Adrenal gland (tissue), 12 donors: ENCODE data around the gene BBX. TPM values are rescaled to one million over a fixed set of nuclear protein-coding genes. Genes with fewer than 3 reads are reported as not detected.

Experiments used
- DNase-seq, 7 donors: peaks; one replicate each; pipeline ENCODE4 v3.0.0-alpha.2; 2019 to 2020
- H3K27ac ChIP-seq, 5 donors: fragments of 200-600 bp; sonication (generic) in 4 of 5; 1 replicate in 3 of 5; 2 replicates in 2 of 5; pipeline versions ENCODE4 v1.5.1 to v1.8.0; 2016 to 2020; ENCODE audit warnings: mild to moderate bottlenecking in 1 of 5
- H3K27me3 ChIP-seq: fragments of 200-600 bp; 2 replicates; pipeline ENCODE4 v1.8.0; 2021
- H3K36me3 ChIP-seq, 2 donors: fragments of 200-600 bp; replicated peaks in 1 of 2; 1 replicate in 1 of 2; 2 replicates in 1 of 2; pipeline versions ENCODE4 v1.5.1 to v1.8.0; 2018 to 2022
- H3K4me1 ChIP-seq, 2 donors: fragments of 200-600 bp; replicated peaks in 1 of 2; 1 replicate in 1 of 2; 2 replicates in 1 of 2; pipeline versions ENCODE4 v1.5.1 to v1.8.0; 2018 to 2021
- H3K4me3 ChIP-seq, 4 donors: fragments of 200-600 bp; sonication (generic) in 3 of 4; one replicate each; pipeline ENCODE4 v1.5.1; 2016 to 2018
- H3K9me3 ChIP-seq, 3 donors: fragments of 200-600 bp; sonication (generic) in 1 of 3; replicated peaks in 1 of 3; 1 replicate in 2 of 3; 2 replicates in 1 of 3; pipeline versions ENCODE4 v1.5.1 to v1.8.0; 2016 to 2021
- POLR2A ChIP-seq, 2 donors: fragments of 450-650 bp; IDR thresholded peaks; one replicate each; pipeline ENCODE4 v1.6.1; 2017; ENCODE audit warnings: antibody characterized with exemption in 2 of 2, mild to moderate bottlenecking in 2 of 2, moderate library complexity in 1 of 2
- WGBS, 4 donors: extraction: QIAGEN DNeasy Blood & Tissue Kit in 2 of 4; methylation state at CpG; one replicate each; pipeline versions ENCODE4 v1.1.5 to v1.1.7; 2013 to 2017; 5-methylcytosine and 5-hydroxymethylcytosine counted together
- intact Hi-C, 2 donors: fragments of 100-400 bp; cut with DNase I; formaldehyde crosslinking; loops; one replicate each; pipeline versions ENCODE4 v1.14.1 to v1.15.0; 2022 to 2023
- polyA plus RNA-seq, 3 donors: library from polyadenylated mRNA; stranded (reverse); fragments of 200-250 nt in 2 of 3; fragments of 350-450 nt in 1 of 3; fragmentation: Illumina TruSeq in 1 of 3; extraction: RNeasy Lipid Tissue Mini Kit (QIAGEN cat#74804) in 1 of 3; gene quantifications; one replicate each; pipeline ENCODE4 v1.2.3, GENCODE V29; 2013 to 2014
- total RNA-seq, 9 donors: library from RNA; depleted of rRNA in 4 of 9; stranded (reverse); fragments of >200 nt in 4 of 9; fragments of 120-200 nt in 1 of 9; fragmentation: NEBNext Ultra II Directional in 1 of 9; extraction: Animal tissue kit (Norgen Biotek cat#: 25700) in 1 of 9; gene quantifications; one replicate each; pipeline versions ENCODE4 v1.1.0 to v1.2.4, GENCODE V29; 2013 to 2023
- TF ChIP-seq, protein P1 (sequence below), 6 experiments: fragments of 450-650 bp in 4 of 6; fragments of 200-600 bp in 2 of 6; sonication (generic) in 1 of 6; IDR thresholded peaks; 1 replicate in 5 of 6; 2 replicates in 1 of 6; pipeline versions ENCODE4 v1.5.1 to v1.8.0; 2016 to 2021; ENCODE audit warnings: antibody characterized with exemption in 6 of 6, mild to moderate bottlenecking in 2 of 6, moderate library complexity in 1 of 6
- donor health status: healthy with polysubstance abuse.
- donor health status: Bipolar disorder and iron deficiency.
- donor health status: DM: yes; HTN: yes; CAD: no.
- donor health status: DM: no; HTN: no; CAD: no.
- donor health status: DM: no; HTN: no; CAD: no.
- donor health status: DM: yes; HTN: yes; CAD: no.

Gene BBX
- total and polyA plus RNA-seq, 12 donors: 12.8 to 208 (median 116) TPM

DNA sequence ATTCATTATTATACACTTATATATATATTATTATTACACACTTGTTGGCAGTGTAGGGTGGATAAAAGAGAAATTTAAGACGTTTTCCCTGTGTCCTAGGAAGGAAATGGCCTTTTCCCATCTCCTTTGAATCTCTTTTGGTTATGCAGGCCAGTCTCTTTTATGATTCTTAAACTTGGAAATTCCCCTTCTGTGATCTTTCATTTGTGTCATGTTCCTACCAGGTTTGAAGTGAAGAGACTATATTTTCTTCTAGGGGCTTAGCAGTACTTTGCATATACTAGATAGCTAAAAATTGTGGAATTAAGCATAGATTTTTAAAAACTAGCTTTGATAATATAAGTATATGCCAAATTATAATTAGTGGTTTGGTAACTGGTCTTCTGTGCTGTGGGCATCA lies 58.5 kb downstream of the BBX start:
- H3K9me3 ChIP-seq: no peaks in the 10 kb centered on the region
- intact Hi-C loops: loop anchor here in 1 of 2 donors (10.0 kb wide), 1 partner anchor 74 kb away; no protein-coding TSS in a partner anchor
- no peaks in the 10 kb centered on the region for H3K36me3 ChIP-seq
- peaks cover 0 to 20% of the 10 kb centered on the region in 2 donors for H3K4me1 ChIP-seq
- H3K27ac ChIP-seq: peak overlapping the region in 1 of 5 donors; percentile 24
- H3K4me3 ChIP-seq: no peak overlapping the region
- no peaks in the 10 kb centered on the region for H3K27me3 ChIP-seq
- DNase-seq: no peak
- TF ChIP-seq POLR2A (IDR thresholded peaks at IDR 0.05): no peak
- TF ChIP-seq, protein P1, sequence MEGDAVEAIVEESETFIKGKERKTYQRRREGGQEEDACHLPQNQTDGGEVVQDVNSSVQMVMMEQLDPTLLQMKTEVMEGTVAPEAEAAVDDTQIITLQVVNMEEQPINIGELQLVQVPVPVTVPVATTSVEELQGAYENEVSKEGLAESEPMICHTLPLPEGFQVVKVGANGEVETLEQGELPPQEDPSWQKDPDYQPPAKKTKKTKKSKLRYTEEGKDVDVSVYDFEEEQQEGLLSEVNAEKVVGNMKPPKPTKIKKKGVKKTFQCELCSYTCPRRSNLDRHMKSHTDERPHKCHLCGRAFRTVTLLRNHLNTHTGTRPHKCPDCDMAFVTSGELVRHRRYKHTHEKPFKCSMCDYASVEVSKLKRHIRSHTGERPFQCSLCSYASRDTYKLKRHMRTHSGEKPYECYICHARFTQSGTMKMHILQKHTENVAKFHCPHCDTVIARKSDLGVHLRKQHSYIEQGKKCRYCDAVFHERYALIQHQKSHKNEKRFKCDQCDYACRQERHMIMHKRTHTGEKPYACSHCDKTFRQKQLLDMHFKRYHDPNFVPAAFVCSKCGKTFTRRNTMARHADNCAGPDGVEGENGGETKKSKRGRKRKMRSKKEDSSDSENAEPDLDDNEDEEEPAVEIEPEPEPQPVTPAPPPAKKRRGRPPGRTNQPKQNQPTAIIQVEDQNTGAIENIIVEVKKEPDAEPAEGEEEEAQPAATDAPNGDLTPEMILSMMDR (IDR thresholded peaks at IDR 0.05): no peak
- WGBS, 4 donors: 51 to 59% (median 52%) methylated on average over 1 of the region's 1 CpG

DNA sequence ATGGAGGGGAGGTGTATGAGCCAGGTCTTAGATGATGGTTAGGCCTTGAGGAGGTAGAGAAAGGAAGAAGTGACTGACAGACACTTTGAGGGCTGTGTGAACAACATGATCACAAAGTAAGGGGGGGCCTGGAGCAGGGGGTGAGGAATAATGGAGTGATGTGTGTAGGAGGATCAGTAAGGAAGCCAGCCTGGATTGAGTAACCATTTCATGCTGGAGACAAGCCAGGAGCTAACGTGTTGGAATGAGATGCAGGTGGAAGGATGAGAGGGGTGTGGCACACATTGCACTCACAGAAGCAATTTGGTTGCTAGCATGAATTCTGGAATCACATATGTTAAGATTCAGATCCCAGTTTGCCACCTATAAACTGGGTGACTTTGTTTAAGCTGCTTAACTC lies 65.5 kb downstream of the BBX start:
- no peak for TF ChIP-seq POLR2A (IDR thresholded peaks at IDR 0.05)
- TF ChIP-seq, protein P1 (IDR thresholded peaks at IDR 0.05): no peak
- Histone ChIP-seq H3K27ac (no peak overlapping the region), H3K27me3 (no peaks in the 10 kb centered on the region), H3K36me3 (no peaks in the 10 kb centered on the region), H3K9me3 (no peaks in the 10 kb centered on the region), H3K4me1 (peaks cover 4 to 32% of the 10 kb centered on the region in 2 donors), H3K4me3 (no peak overlapping the region)
- 50 to 77% (median 60%) methylated on average over 1 of the region's 1 CpG for WGBS, 4 donors
- intact Hi-C loops: loop anchor here in 1 of 2 donors (10.0 kb wide), 1 partner anchor 67 kb away; no protein-coding TSS in a partner anchor
- no peak for DNase-seq

DNA sequence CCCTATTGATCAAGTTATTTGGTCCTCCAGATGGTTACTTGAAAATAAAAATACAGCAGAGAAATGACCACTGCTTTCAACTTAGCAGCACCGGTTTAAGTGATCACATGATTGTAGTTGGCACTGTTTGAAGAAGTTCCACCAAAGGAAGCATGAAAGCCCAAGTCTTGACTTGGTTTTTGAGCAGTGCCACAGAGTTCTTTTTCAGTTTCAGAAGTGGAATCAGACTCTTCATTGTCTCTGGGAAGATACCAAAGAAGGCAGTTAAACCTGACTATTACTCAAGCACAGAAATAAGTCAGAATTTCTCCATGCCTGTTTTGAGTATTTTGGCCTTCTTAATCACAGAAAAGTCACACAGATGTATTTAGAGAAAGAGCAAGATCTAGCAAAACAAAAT lies 66.7 kb downstream of the BBX start:
- H3K9me3 ChIP-seq: no peaks in the 10 kb centered on the region
- intact Hi-C loops: loop anchor here in 1 of 2 donors (10.0 kb wide), 1 partner anchor 65 kb away; no protein-coding TSS in a partner anchor
- H3K36me3 ChIP-seq: no peaks in the 10 kb centered on the region
- no peak for TF ChIP-seq POLR2A (IDR thresholded peaks at IDR 0.05)
- TF ChIP-seq, protein P1 (IDR thresholded peaks at IDR 0.05): no peak
- peaks cover 7 to 43% of the 10 kb centered on the region in 2 donors for H3K4me1 ChIP-seq
- 52 to 78% (median 62%) methylated on average over 1 of the region's 1 CpG for WGBS, 4 donors
- no peaks in the 10 kb centered on the region for H3K27me3 ChIP-seq
- no peak overlapping the region for H3K27ac ChIP-seq
- no peak overlapping the region for H3K4me3 ChIP-seq
- DNase-seq: no peak

DNA sequence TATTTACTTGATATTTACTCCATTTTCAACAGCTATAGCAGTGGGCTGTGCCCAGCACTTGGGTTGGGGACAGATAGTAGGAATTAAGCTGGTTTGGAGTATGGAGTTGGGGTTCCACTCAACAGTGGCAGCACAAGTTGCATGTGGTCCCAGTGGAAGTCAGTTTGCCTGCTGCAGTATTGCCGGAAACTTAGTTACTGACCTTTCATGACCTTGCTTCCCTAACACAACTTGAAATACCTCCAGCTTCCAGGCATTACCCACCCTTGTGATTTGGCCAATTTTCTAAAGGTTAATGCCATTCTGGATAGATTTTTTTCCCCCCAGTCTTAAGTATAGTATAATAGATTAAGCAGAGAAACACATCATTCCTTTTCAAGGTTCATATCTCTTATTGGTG lies 68.0 kb downstream of the BBX start:
- Histone ChIP-seq H3K36me3 (no peaks in the 10 kb centered on the region), H3K27me3 (no peaks in the 10 kb centered on the region), H3K27ac (no peak overlapping the region), H3K4me3 (no peak overlapping the region), H3K9me3 (no peaks in the 10 kb centered on the region), H3K4me1 (peaks cover 7 to 43% of the 10 kb centered on the region in 2 donors)
- TF ChIP-seq, protein P1 (IDR thresholded peaks at IDR 0.05): no peak
- TF ChIP-seq POLR2A (IDR thresholded peaks at IDR 0.05): no peak
- WGBS, 4 donors: 47 to 62% (median 51%) methylated on average over 1 of the region's 1 CpG
- DNase-seq: no peak
- intact Hi-C loops: no loop called here
